Stomach (tissue), 9 donors: Measurements from ENCODE around the gene UGT1A10. TPM values are rescaled to one million over a fixed set of nuclear protein-coding genes. Genes with fewer than 3 reads are reported as not detected.

Experiments
- DNase-seq, 2 donors: peaks; one replicate each; pipeline versions ENCODE4 v3.0.0 to v3.0.0-alpha.2; 2013 to 2019
- H3K27ac ChIP-seq, 5 donors: fragments of 200-600 bp in 4 of 5; sonication (generic) in 4 of 5; one replicate each; pipeline ENCODE4 v1.5.1; 2013 to 2019; ENCODE audit warnings: mild to moderate bottlenecking in 1 of 5, moderate library complexity in 1 of 5
- H3K27me3 ChIP-seq, 3 donors: fragments of 200-600 bp; sonication (generic); one replicate each; pipeline ENCODE4 v1.5.1; 2017 to 2019; ENCODE audit warnings: mixed run types in 1 of 3
- H3K36me3 ChIP-seq, 4 donors: fragments of 200-600 bp; sonication (generic); 1 replicate in 3 of 4; 2 replicates in 1 of 4; pipeline ENCODE4 v1.5.1; 2016 to 2019
- H3K4me1 ChIP-seq, 4 donors: fragments of 200-600 bp; sonication (generic); one replicate each; pipeline ENCODE4 v1.5.1; 2016 to 2019
- H3K4me3 ChIP-seq, 4 donors: fragments of 200-600 bp; sonication (generic) in 3 of 4; one replicate each; pipeline ENCODE4 v1.5.1; 2016 to 2019; ENCODE audit warnings: mild to moderate bottlenecking in 1 of 4
- H3K9me3 ChIP-seq, 4 donors: fragments of 200-600 bp; sonication (generic); one replicate each; pipeline ENCODE4 v1.5.1; 2016 to 2019
- EP300 ChIP-seq: sonication (generic); formaldehyde crosslinking; IDR thresholded peaks from one replicate; pipeline ENCODE4 v1.6.1; 2017; ENCODE audit warnings: antibody characterized with exemption
- POLR2A ChIP-seq, 4 donors: fragments of 450-650 bp; IDR thresholded peaks; one replicate each; pipeline ENCODE4 v1.6.1; 2016; ENCODE audit warnings: antibody characterized with exemption in 4 of 4, control low read depth in 2 of 4, mild to moderate bottlenecking in 1 of 4, moderate library complexity in 1 of 4
- POLR2AphosphoS5 ChIP-seq, 3 donors: sonication (generic); formaldehyde crosslinking; IDR thresholded peaks; one replicate each; pipeline ENCODE4 v1.6.1; 2016; ENCODE audit warnings: antibody characterized with exemption in 3 of 3
- WGBS, 5 donors: extraction: QIAGEN DNeasy Blood & Tissue Kit in 3 of 5; methylation state at CpG; one replicate each; pipeline versions ENCODE4 v1.1.5 to v1.1.7; 2013 to 2018; 5-methylcytosine and 5-hydroxymethylcytosine counted together
- intact Hi-C: fragments of 100-400 bp; cut with DNase I; formaldehyde crosslinking; loops from one replicate; pipeline ENCODE4 v1.15.1; 2023; ENCODE audit warnings: low total_unique reads
- polyA plus RNA-seq, 3 donors: library from polyadenylated mRNA; stranded (reverse); fragments of 200-250 nt; gene quantifications; one replicate each; pipeline ENCODE4 v1.2.3, GENCODE V29; 2013
- total RNA-seq, 5 donors: library from RNA; depleted of rRNA; stranded (reverse); fragments of >200 nt; gene quantifications; one replicate each; pipeline versions ENCODE4 v1.1.0 to v1.2.3, GENCODE V29; 2014 to 2016
- TF ChIP-seq, protein P1 (sequence below), 7 experiments: fragments of 450-650 bp in 4 of 7; fragments of 200-600 bp in 3 of 7; sonication (generic) in 3 of 7; IDR thresholded peaks; one replicate each; pipeline ENCODE4 v1.5.1; 2016 to 2019; ENCODE audit warnings: antibody characterized with exemption in 7 of 7, control low read depth in 2 of 7, mild to moderate bottlenecking in 1 of 7
- donor health status: healthy with polysubstance abuse.
- donor health status: Bipolar disorder and iron deficiency.
- donor health status: healthy.

UGT1A10 gene
- total and polyA plus RNA-seq, 8 donors, result 0.45 to 32.7 (median 2.2) TPM; not detected in 1

GRCh38 chr2:233681521-233682099 lies 45.4 kb downstream of the UGT1A10 start, which contains the start of gene UGT1A7:
Gene UGT1A7, plus strand, starts transcription at chr2:233681901. Its CDS starts 37 bp downstream, at chr2:233681938.
- no peak within 1 kb of the TSS for H3K27ac ChIP-seq
- DNase-seq, result no peak
- no peaks in the 10 kb centered on the region for H3K27me3 ChIP-seq
- intact Hi-C loops, result no loop called here
- H3K4me3 ChIP-seq, result no peak within 1 kb of the TSS
- no peaks in the 10 kb centered on the region for H3K4me1 ChIP-seq
- TF ChIP-seq POLR2A (IDR thresholded peaks at IDR 0.05) (no peak), POLR2AphosphoS5 (IDR thresholded peaks at IDR 0.05) (no peak), EP300 (no peak)
- TF ChIP-seq, protein P1, sequence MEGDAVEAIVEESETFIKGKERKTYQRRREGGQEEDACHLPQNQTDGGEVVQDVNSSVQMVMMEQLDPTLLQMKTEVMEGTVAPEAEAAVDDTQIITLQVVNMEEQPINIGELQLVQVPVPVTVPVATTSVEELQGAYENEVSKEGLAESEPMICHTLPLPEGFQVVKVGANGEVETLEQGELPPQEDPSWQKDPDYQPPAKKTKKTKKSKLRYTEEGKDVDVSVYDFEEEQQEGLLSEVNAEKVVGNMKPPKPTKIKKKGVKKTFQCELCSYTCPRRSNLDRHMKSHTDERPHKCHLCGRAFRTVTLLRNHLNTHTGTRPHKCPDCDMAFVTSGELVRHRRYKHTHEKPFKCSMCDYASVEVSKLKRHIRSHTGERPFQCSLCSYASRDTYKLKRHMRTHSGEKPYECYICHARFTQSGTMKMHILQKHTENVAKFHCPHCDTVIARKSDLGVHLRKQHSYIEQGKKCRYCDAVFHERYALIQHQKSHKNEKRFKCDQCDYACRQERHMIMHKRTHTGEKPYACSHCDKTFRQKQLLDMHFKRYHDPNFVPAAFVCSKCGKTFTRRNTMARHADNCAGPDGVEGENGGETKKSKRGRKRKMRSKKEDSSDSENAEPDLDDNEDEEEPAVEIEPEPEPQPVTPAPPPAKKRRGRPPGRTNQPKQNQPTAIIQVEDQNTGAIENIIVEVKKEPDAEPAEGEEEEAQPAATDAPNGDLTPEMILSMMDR (IDR thresholded peaks at IDR 0.05), result no peak
- 76 to 89% (median 80%) methylated on average over 4 to 5 of the region's 5 CpGs for WGBS, 5 donors
- no peaks in the 10 kb centered on the region for H3K36me3 ChIP-seq
- no peaks in the 10 kb centered on the region for H3K9me3 ChIP-seq

DNA sequence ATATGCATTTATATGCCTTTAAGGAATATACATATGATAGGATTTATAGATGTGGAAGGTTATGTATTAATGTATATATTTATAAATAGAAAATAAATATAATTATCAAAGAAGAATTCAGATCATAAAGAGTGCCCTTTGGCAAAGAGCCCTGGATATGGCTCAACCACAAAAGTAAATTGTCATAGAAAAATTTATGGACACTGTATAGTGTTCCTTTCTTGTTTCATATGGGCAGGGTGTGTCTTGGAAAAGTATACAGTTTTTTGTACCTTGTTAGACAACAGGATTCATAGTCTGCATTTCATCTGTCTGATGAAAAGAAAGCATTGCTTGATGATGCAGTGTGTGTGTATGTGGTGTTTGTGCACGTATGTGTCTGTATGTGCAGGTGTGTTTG lies 48.4 kb downstream of the UGT1A10 start:
- Histone ChIP-seq H3K36me3 (no peaks in the 10 kb centered on the region), H3K27me3 (no peaks in the 10 kb centered on the region), H3K4me1 (peaks cover 0 to 8% (median 3%) of the 10 kb centered on the region in 4 donors), H3K27ac (no peak overlapping the region), H3K4me3 (no peak overlapping the region), H3K9me3 (no peaks in the 10 kb centered on the region)
- WGBS, 5 donors, result 79 to 93% (median 88%) methylated on average over 1 of the region's 1 CpG
- intact Hi-C loops, result no loop called here
- TF ChIP-seq EP300, result no peak
- TF ChIP-seq POLR2AphosphoS5 (IDR thresholded peaks at IDR 0.05), result no peak
- TF ChIP-seq, protein P1 (IDR thresholded peaks at IDR 0.05), result no peak
- no peak for TF ChIP-seq POLR2A (IDR thresholded peaks at IDR 0.05)
- no peak for DNase-seq

- 76 to 88% (median 83%) methylated on average over 5 of the region's 5 CpGs for WGBS, 5 donors
- H3K4me1 ChIP-seq, result peaks cover 0 to 25% (median 17%) of the 10 kb centered on the region in 4 donors
Observed at GRCh38 chr2:233686928-233687327, 50.7 kb downstream of the UGT1A10 start.

DNA sequence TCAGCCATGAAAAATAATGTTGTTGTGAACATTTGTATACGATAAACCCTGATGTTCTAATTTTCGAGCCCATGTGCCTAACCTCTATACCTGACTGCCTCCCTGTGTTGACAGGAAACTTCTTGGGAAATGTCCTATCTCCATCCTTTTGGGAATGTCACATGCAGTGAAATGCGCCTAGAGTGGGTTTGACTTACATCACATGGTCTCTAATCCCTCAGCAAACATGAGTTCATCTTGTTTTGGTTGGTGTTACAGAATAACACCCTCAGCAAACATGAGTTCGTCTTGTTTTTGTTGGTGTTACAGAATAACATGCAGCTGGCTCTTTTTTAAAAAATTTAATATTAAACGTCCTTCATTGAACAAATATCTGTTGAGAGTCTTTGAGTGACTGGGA lies 52.1 kb downstream of the UGT1A10 start:
- peak overlapping the region in 2 of 5 donors; percentile 76 to 82 for H3K27ac ChIP-seq
- H3K4me3 ChIP-seq, result no peak overlapping the region
- no peak for DNase-seq
- peaks cover 0 to 28% (median 17%) of the 10 kb centered on the region in 4 donors for H3K4me1 ChIP-seq
- intact Hi-C loops, result no loop called here
- H3K9me3 ChIP-seq, result no peaks in the 10 kb centered on the region
- H3K36me3 ChIP-seq, result no peaks in the 10 kb centered on the region
- 79 to 87% (median 81%) methylated on average over 5 of the region's 5 CpGs for WGBS, 5 donors
- TF ChIP-seq, protein P1 (IDR thresholded peaks at IDR 0.05), result no peak
- TF ChIP-seq EP300, result no peak
- TF ChIP-seq POLR2A (IDR thresholded peaks at IDR 0.05), result no peak
- no peak for TF ChIP-seq POLR2AphosphoS5 (IDR thresholded peaks at IDR 0.05)
- no peaks in the 10 kb centered on the region for H3K27me3 ChIP-seq

More at GRCh38 chr2:233686928-233687327, 50.7 kb downstream of the UGT1A10 start:
- Histone ChIP-seq H3K27me3 (no peaks in the 10 kb centered on the region), H3K27ac (no peak overlapping the region), H3K4me3 (no peak overlapping the region), H3K36me3 (no peaks in the 10 kb centered on the region), H3K9me3 (no peaks in the 10 kb centered on the region)
- no peak for DNase-seq
- no peak for TF ChIP-seq POLR2AphosphoS5 (IDR thresholded peaks at IDR 0.05)
- intact Hi-C loops, result no loop called here

DNA sequence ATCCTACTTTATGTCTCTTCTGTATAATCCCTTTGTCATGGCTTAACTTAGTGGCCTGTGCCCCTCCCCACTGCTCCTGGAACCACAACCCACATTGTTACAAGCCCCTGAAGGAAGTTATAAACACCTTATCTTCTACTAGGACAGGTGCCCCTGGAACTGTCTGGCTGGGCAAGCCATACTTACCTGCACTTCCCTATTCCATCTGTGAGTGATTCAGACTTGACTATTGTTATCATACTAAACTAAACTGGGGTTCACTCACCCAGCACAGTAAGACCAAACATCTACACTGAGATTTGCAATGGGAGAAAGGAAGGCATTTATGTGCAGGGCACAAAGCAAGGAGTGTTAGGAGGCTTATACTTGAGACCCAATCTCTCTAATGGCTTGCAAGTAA lies 52.8 kb downstream of the UGT1A10 start:
- H3K27ac ChIP-seq, result peak overlapping the region; percentile 43 to 82 (median 76)
- no peaks in the 10 kb centered on the region for H3K36me3 ChIP-seq
- no peaks in the 10 kb centered on the region for H3K27me3 ChIP-seq
- TF ChIP-seq EP300, result no peak
- TF ChIP-seq POLR2AphosphoS5 (IDR thresholded peaks at IDR 0.05), result no peak
- TF ChIP-seq, protein P1 (IDR thresholded peaks at IDR 0.05), result no peak
- no peak for TF ChIP-seq POLR2A (IDR thresholded peaks at IDR 0.05)
- intact Hi-C loops, result no loop called here
- H3K9me3 ChIP-seq, result no peaks in the 10 kb centered on the region
- peaks cover 0 to 31% (median 17%) of the 10 kb centered on the region in 4 donors for H3K4me1 ChIP-seq
- no peak for DNase-seq
- H3K4me3 ChIP-seq, result no peak overlapping the region
